NT2/D1 (cell line): Measurements from ENCODE around the gene IL20RB.
"Not testable (repeated sequence)": the region's sequence is repeated elsewhere in the genome, so short reads cannot be mapped to it uniquely, and the experiment has no call there.

Experiments
- DNase-seq: peaks from one replicate; pipeline ENCODE4 v3.0.0-alpha.2; 2011; ENCODE audit warnings: low read depth, low spot score
- H3K27me3 ChIP-seq: 2 replicates; pipeline ENCODE4 v1.6.0; 2011; ENCODE audit warnings: mild to moderate bottlenecking; ENCODE audit not compliant: insufficient read length, insufficient read depth
- H3K36me3 ChIP-seq: 2 replicates; pipeline ENCODE4 v1.6.1; 2011; ENCODE audit warnings: mild to moderate bottlenecking, low read length, mixed read lengths; ENCODE audit not compliant: insufficient read depth, insufficient read length
- H3K4me1 ChIP-seq: 2 replicates; pipeline ENCODE4 v1.5.1; 2011; ENCODE audit not compliant: insufficient read depth, insufficient read length
- H3K4me3 ChIP-seq: 2 replicates; pipeline ENCODE4 v1.5.1; 2011; ENCODE audit warnings: low read depth; ENCODE audit not compliant: insufficient read length
- H3K9ac ChIP-seq: 2 replicates; pipeline ENCODE4 v1.6.0; 2011; ENCODE audit warnings: low read depth; ENCODE audit not compliant: insufficient read length
- H3K9me3 ChIP-seq: 2 replicates; pipeline ENCODE4 v1.5.1; 2011; ENCODE audit warnings: mild to moderate bottlenecking, low read length; ENCODE audit not compliant: insufficient read depth
- SUZ12 ChIP-seq: IDR thresholded peaks from 2 replicates; pipeline ENCODE4 v1.6.1; 2011; ENCODE audit not compliant: insufficient read length, insufficient read depth; ENCODE audit errors: extremely low read depth
- YY1 ChIP-seq: IDR thresholded peaks from 2 replicates; pipeline ENCODE4 v1.6.1; 2011; ENCODE audit not compliant: insufficient read length, insufficient read depth
- ZNF274 ChIP-seq: IDR thresholded peaks from 2 replicates; pipeline ENCODE4 v1.6.1; 2011; ENCODE audit warnings: mild to moderate bottlenecking, low read depth, low read length

The IL20RB gene

GRCh38 chr3:136988651-136989050 lies 30.9 kb downstream of the IL20RB start:
- DNase-seq, result no peak
- H3K9me3 ChIP-seq, result peaks cover 22% of the 10 kb centered on the region; the same call in 1 of the 2 replicates
- H3K36me3 ChIP-seq, result no peaks in the 10 kb centered on the region
- TF ChIP-seq YY1 (no peak), ZNF274 (no peak), SUZ12 (no peak)
- H3K9ac ChIP-seq, result no peak overlapping the region
- no peaks in the 10 kb centered on the region for H3K4me1 ChIP-seq
- H3K4me3 ChIP-seq, result no peak overlapping the region
- no peaks in the 10 kb centered on the region for H3K27me3 ChIP-seq

GRCh38 chr3:136989781-136990524 lies 32.2 kb downstream of the IL20RB start:
- no peaks in the 10 kb centered on the region for H3K27me3 ChIP-seq
- DNase-seq, result no peak
- H3K9ac ChIP-seq, result no peak overlapping the region
- no peaks in the 10 kb centered on the region for H3K36me3 ChIP-seq
- no peak overlapping the region for H3K4me3 ChIP-seq
- peaks cover 22% of the 10 kb centered on the region; the same call in 1 of the 2 replicates for H3K9me3 ChIP-seq
- no peak for TF ChIP-seq SUZ12
- no peak for TF ChIP-seq ZNF274
- TF ChIP-seq YY1, result no peak
- H3K4me1 ChIP-seq, result no peaks in the 10 kb centered on the region

GRCh38 chr3:136990826-136991225 lies 33.0 kb downstream of the IL20RB start:
- H3K4me3 ChIP-seq, result no peak overlapping the region
- no peak for DNase-seq
- TF ChIP-seq SUZ12 (no peak), YY1 (no peak), ZNF274 (no peak)
- peaks cover 22% of the 10 kb centered on the region; the same call in 1 of the 2 replicates for H3K9me3 ChIP-seq
- no peaks in the 10 kb centered on the region for H3K4me1 ChIP-seq
- H3K27me3 ChIP-seq, result no peaks in the 10 kb centered on the region
- H3K36me3 ChIP-seq, result no peaks in the 10 kb centered on the region
- H3K9ac ChIP-seq, result no peak overlapping the region

- Histone ChIP-seq H3K4me3 (no peak overlapping the region), H3K9ac (no peak overlapping the region), H3K4me1 (no peaks in the 10 kb centered on the region), H3K27me3 (no peaks in the 10 kb centered on the region), H3K36me3 (no peaks in the 10 kb centered on the region), H3K9me3 (peaks cover 22% of the 10 kb centered on the region; the same call in 1 of the 2 replicates)
- TF ChIP-seq ZNF274, result no peak
- TF ChIP-seq YY1, result no peak
- no peak for TF ChIP-seq SUZ12
- no peak for DNase-seq
These were observed 34.3 kb downstream of the IL20RB start for GRCh38 chr3:136992115-136992514.

- Histone ChIP-seq H3K27me3 (no peaks in the 10 kb centered on the region), H3K36me3 (no peaks in the 10 kb centered on the region), H3K9ac (no peak overlapping the region), H3K4me3 (no peak overlapping the region), H3K4me1 (no peaks in the 10 kb centered on the region), H3K9me3 (no peaks in the 10 kb centered on the region)
- no peak for DNase-seq
- TF ChIP-seq SUZ12, result no peak
- no peak for TF ChIP-seq ZNF274
- no peak for TF ChIP-seq YY1
These were observed 37.2 kb downstream of the IL20RB start for GRCh38 chr3:136994772-136995516.

GRCh38 chr3:136995652-136996051 lies 37.9 kb downstream of the IL20RB start:
- H3K4me3 ChIP-seq, result no peak overlapping the region
- no peaks in the 10 kb centered on the region for H3K36me3 ChIP-seq
- H3K27me3 ChIP-seq, result no peaks in the 10 kb centered on the region
- H3K9ac ChIP-seq, result no peak overlapping the region
- DNase-seq, result no peak
- TF ChIP-seq YY1, result no peak
- TF ChIP-seq ZNF274, result no peak
- TF ChIP-seq SUZ12, result no peak
- no peaks in the 10 kb centered on the region for H3K4me1 ChIP-seq
- H3K9me3 ChIP-seq, result no peaks in the 10 kb centered on the region

- H3K9me3 ChIP-seq, result no peaks in the 10 kb centered on the region
- H3K36me3 ChIP-seq, result no peaks in the 10 kb centered on the region
- H3K27me3 ChIP-seq, result no peaks in the 10 kb centered on the region
- H3K9ac ChIP-seq, result no peak overlapping the region
- H3K4me3 ChIP-seq, result no peak overlapping the region
- no peaks in the 10 kb centered on the region for H3K4me1 ChIP-seq
- DNase-seq, result no peak
- TF ChIP-seq SUZ12 (no peak), ZNF274 (no peak), YY1 (no peak)
These were observed 42.3 kb downstream of the IL20RB start for GRCh38 chr3:137000039-137000438.

- H3K9ac ChIP-seq, H3K27me3 ChIP-seq, H3K9me3 ChIP-seq, H3K36me3 ChIP-seq, H3K4me1 ChIP-seq, H3K4me3 ChIP-seq, DNase-seq: not testable (repeated sequence)
These were observed 49.6 kb downstream of the IL20RB start for GRCh38 chr3:137007376-137007775.
